ENCODE data around the gene DNM1. TPM values are rescaled to one million over a fixed set of nuclear protein-coding genes. Genes with fewer than 3 reads are reported as not detected.

Gene DNM1
- total RNA-seq, 1 donor from 2014 or later: 112 TPM

DNA sequence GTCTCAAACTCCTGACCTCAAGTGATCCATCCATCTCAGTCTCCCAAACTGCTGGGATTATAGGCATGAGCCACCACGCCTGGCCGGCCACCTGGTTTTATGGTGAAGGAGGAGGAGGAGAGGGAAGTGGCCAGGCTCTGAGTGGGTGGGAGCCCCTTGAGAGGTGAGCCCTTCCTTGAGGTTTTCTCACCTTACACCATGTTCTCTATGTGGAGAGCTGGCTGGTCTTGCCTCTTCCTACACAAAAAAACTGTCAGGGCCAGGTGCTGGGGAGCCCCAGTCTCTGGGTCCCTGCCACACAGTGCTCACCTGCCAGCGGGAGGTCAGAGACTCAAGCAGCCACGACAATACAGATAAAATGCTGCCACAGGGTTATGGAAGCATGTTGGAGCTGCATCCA, 91.0 kb downstream of the DNM1 start:
- H3K36me3 Mint-ChIP-seq: no peaks in the 10 kb centered on the region
- no peaks in the 10 kb centered on the region for H3K9me3 Mint-ChIP-seq
- no peaks in the 10 kb centered on the region for H3K27me3 Mint-ChIP-seq
- H3K4me1 Mint-ChIP-seq (ENCODE audit: unreplicated experiment): peaks cover 12% of the 10 kb centered on the region
- no peak overlapping the region for H3K27ac Mint-ChIP-seq
- TF ChIP-seq, protein P1, sequence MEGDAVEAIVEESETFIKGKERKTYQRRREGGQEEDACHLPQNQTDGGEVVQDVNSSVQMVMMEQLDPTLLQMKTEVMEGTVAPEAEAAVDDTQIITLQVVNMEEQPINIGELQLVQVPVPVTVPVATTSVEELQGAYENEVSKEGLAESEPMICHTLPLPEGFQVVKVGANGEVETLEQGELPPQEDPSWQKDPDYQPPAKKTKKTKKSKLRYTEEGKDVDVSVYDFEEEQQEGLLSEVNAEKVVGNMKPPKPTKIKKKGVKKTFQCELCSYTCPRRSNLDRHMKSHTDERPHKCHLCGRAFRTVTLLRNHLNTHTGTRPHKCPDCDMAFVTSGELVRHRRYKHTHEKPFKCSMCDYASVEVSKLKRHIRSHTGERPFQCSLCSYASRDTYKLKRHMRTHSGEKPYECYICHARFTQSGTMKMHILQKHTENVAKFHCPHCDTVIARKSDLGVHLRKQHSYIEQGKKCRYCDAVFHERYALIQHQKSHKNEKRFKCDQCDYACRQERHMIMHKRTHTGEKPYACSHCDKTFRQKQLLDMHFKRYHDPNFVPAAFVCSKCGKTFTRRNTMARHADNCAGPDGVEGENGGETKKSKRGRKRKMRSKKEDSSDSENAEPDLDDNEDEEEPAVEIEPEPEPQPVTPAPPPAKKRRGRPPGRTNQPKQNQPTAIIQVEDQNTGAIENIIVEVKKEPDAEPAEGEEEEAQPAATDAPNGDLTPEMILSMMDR (conservative IDR thresholded peaks at IDR 0.05): no peak
- DNase-seq (ENCODE audit: extremely low spot score, unreplicated experiment): no peak
- no peak overlapping the region for H3K4me3 Mint-ChIP-seq

DNA sequence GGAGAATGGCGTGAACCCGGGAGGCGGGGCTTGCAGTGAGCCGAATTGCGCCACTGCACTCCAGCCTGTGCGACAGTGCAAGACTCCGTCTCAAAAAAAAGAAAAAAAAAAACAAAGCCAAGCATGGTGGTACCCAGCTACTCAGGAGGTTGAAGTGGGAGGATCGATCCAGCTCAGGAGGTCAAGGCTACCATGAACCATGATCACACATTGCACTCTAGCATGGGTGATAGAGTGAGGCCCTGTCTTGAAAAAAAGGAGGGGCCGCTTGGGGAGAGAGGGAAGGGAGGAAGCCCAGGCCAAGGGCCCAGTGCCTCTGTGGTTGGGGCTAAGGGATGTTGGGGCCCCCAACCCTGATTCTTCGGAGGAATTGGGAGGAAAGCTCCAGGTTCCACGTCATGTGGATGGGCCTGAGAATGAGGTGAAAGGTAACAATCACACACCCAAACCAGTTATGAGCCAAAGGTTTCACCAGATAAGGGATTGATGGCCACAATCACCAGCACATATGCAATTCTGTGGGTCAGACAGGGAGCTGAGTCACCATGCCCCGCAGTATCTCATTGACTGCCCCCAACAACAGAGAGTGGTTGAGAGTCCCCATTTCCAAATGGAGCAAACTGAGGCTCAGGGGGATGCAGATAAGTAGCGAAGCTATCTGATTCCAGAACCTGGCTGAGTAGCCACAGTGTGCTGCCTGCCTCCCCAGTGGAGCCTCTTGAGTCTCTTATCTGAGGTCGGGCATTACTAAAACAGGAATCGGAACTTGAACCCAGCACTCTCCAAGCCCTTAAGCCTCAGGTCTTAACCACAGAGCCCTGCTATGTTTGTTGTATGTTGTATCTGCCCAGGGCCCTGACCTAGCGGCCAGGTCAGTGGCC, 93.4 kb downstream of the DNM1 start:
- H3K4me3 Mint-ChIP-seq: no peak overlapping the region
- no peak for DNase-seq (ENCODE audit: extremely low spot score, unreplicated experiment)

DNA sequence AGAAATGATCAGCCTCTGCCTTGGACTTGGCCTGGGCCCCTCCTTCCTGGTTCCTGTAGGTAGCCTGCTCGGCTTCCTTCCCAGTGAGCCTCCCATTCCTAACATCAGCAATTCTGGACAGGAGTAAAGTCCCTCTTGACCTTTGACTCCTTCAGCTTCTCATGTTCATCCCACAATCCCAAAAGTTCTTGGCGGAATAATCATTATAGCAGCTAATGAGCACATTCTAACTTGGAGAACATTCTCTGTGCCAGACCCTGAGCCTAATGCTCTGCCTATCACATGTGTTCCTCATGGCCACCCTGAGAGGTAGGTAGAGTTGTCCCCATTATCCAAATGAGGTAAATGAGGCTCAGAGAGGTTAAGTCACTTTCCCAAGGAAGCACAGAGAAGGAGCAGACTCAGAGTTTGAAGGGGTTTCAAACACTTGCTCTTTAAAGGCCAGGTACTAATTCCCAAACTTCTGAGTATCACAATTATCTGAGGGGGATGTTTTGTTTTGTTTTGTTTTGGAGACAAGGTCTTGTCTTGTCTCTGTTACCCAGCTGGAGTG, 94.1 kb downstream of the DNM1 start:
- no peak overlapping the region for H3K4me3 Mint-ChIP-seq
- no peak for DNase-seq (ENCODE audit: extremely low spot score, unreplicated experiment)
- H3K9me3 Mint-ChIP-seq: no peaks in the 10 kb centered on the region
- no peaks in the 10 kb centered on the region for H3K27me3 Mint-ChIP-seq
- TF ChIP-seq, protein P1 (conservative IDR thresholded peaks at IDR 0.05): no peak
- no peaks in the 10 kb centered on the region for H3K36me3 Mint-ChIP-seq
- H3K27ac Mint-ChIP-seq: peak overlapping the region; percentile 2
- peaks cover 12% of the 10 kb centered on the region for H3K4me1 Mint-ChIP-seq (ENCODE audit: unreplicated experiment)

More for the DNA sequence above, 93.4 kb downstream of the DNM1 start:
- TF ChIP-seq, protein P1 (conservative IDR thresholded peaks at IDR 0.05): no peak
- Mint-ChIP-seq H3K27ac (peak overlapping the region; percentile 2), H3K36me3 (no peaks in the 10 kb centered on the region), H3K9me3 (no peaks in the 10 kb centered on the region), H3K27me3 (no peaks in the 10 kb centered on the region), H3K4me1 (ENCODE audit: unreplicated experiment) (peaks cover 12% of the 10 kb centered on the region)

DNA sequence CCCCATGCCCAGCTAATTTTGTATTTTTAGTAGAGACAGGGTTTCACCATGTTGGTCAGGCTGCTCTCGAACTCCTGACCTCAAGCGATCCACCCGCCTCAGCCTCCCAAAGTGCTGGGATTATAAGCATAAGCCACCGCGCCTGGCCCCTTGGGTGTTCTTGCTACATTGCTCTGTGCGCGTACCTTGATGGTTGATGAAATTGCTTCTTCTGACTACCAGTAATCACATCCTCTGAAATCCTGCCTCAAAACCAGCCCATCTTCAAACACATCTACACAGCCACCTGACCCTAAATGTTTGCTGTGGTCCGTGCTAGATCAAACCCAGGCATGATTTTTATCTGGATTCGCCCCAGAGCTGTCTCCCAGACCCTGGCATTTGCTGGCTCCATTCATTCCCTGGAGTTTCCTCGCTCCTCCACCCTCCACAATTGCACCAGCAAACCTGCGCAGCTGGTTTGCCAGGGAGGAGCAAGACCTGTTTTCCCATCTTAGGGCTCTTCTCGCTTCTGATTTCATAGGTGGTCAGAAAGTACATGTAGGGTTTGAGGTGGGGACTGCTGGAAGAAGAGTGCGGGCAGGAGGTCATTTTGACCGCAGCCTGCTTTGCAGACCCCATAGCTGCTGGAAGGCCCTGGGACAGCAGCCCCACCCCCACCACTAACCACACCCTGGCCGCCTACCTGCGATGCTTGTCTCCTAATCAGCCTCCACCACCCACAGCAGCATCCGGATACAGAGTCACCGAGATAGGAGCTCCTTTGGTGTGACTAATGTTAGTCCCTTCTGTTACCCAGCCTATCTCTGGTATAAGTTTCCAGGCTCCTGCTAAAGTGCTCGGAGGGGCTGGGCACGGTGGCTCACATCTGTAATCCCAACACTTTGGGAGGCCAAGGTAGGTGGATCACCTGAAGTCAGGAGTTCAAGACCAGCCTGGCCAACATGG, 95.6 kb downstream of the DNM1 start:
- no peak for DNase-seq (ENCODE audit: extremely low spot score, unreplicated experiment)
- no peaks in the 10 kb centered on the region for H3K27me3 Mint-ChIP-seq
- H3K9me3 Mint-ChIP-seq: no peaks in the 10 kb centered on the region
- H3K36me3 Mint-ChIP-seq: no peaks in the 10 kb centered on the region
- H3K4me1 Mint-ChIP-seq (ENCODE audit: unreplicated experiment): peaks cover 12% of the 10 kb centered on the region
- no peak overlapping the region for H3K4me3 Mint-ChIP-seq
- peak overlapping the region; percentile 89 for H3K27ac Mint-ChIP-seq
- TF ChIP-seq, protein P1 (conservative IDR thresholded peaks at IDR 0.05): no peak

DNA sequence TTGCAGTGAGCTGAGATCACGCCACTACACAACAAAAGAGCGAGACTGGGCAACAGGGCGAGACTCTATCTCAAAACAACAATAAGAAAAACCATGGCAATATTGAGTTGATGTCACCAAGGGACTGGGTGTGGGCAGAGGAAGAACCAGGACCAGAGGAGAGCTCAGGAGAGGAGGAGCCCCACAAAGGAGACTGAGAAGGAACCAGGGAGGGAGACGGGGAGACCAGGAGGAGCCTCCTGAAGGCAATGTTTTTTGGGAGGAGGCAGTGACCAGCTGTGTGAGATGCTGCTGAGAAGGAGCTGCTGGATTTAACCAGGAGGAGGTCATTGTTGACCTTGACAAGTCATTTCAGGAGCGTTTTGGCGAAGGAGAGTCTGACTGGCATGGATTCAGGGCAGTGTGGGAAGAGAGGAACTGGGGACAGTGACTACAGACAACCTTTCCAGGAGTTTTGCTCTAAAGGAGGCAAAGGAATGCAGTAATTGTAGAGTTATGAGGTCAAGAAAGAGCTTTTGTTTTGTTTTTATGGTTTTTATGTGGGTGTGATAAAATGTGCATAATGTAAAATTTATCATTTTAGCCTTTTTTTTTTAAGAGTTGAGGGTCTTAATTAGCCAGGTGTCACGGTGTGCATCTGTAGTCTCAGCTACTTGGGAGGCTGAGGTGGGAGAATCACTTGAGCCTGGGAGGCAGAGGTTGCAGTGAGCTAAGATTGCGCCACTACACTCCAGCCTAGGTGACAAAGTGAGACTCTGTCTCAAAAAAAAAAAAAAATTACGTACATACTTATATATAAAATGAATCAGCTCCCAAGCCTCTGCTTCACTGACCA, 101.2 kb downstream of the DNM1 start:
- Mint-ChIP-seq H3K27ac (peak overlapping the region; percentile 37), H3K9me3 (no peaks in the 10 kb centered on the region), H3K4me3 (no peak overlapping the region), H3K27me3 (no peaks in the 10 kb centered on the region), H3K36me3 (peaks cover 4% of the 10 kb centered on the region), H3K4me1 (ENCODE audit: unreplicated experiment) (no peaks in the 10 kb centered on the region)
- TF ChIP-seq, protein P1 (conservative IDR thresholded peaks at IDR 0.05): no peak
- DNase-seq (ENCODE audit: extremely low spot score, unreplicated experiment): no peak
